CD4-positive, alpha-beta T cell treated with Interleukin-4 for 4 hours (primary cell): Measurements from ENCODE around the gene STK35.
A peak's percentile ranks its signal among the peaks of the same experiment; 100 is the strongest.
"Not testable (repeated sequence)": the region's sequence is repeated elsewhere in the genome, so short reads cannot be mapped to it uniquely, and the experiment has no call there.

Experiments used
- DNase-seq: peaks from one replicate; pipeline ENCODE4 v3.0.0-alpha.2; 2020

STK35 gene

GRCh38 chr20:2163757-2164156 is 62.1 kb downstream of the STK35 start:
- DNase-seq, result no peak

GRCh38 chr20:2164421-2164820 is 62.8 kb downstream of the STK35 start:
- DNase-seq, result no peak

GRCh38 chr20:2164966-2165365 is 63.3 kb downstream of the STK35 start:
- no peak for DNase-seq

GRCh38 chr20:2165871-2166270 is 64.2 kb downstream of the STK35 start:
- DNase-seq, result no peak

GRCh38 chr20:2167112-2167511 is 65.5 kb downstream of the STK35 start:
- no peak for DNase-seq

- no peak for DNase-seq
These were observed 67.3 kb downstream of the STK35 start for GRCh38 chr20:2168946-2169345.

DNA sequence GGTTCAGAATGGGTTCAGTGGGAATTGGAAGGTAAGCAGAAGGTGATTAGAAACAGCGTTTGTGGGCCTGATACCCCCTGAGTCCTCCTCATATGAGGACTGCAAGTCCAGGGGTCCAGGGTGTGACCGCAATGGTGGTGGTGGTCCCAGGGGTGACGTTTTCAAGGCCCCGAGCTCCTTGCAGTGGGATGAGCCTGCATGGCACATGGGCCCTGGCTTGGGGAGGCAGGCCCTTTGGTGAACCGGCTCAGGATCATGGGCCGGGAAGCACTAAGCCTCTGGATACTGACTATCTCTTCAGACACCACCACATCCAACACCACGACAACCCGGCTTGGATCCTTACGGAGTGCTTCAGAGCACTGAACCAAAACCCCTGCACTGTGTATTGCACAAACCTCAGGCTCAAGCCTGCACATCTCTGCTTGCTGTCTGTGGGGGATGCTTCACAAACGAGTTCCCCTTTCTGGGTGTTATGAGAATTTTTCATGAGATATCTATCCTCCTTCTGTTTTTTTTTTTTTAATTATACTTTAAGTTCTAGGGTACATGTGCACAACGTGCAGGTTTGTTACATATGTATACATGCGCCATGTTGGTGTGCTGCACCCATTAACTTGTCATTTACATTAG is 67.9 kb downstream of the STK35 start:
- no peak for DNase-seq

GRCh38 chr20:2170404-2170803 is 68.8 kb downstream of the STK35 start:
- DNase-seq, result no peak

- DNase-seq, result no peak
These were observed 69.7 kb downstream of the STK35 start for GRCh38 chr20:2171266-2171790.

GRCh38 chr20:2171840-2172239 is 70.2 kb downstream of the STK35 start:
- DNase-seq, result not testable (repeated sequence)

DNA sequence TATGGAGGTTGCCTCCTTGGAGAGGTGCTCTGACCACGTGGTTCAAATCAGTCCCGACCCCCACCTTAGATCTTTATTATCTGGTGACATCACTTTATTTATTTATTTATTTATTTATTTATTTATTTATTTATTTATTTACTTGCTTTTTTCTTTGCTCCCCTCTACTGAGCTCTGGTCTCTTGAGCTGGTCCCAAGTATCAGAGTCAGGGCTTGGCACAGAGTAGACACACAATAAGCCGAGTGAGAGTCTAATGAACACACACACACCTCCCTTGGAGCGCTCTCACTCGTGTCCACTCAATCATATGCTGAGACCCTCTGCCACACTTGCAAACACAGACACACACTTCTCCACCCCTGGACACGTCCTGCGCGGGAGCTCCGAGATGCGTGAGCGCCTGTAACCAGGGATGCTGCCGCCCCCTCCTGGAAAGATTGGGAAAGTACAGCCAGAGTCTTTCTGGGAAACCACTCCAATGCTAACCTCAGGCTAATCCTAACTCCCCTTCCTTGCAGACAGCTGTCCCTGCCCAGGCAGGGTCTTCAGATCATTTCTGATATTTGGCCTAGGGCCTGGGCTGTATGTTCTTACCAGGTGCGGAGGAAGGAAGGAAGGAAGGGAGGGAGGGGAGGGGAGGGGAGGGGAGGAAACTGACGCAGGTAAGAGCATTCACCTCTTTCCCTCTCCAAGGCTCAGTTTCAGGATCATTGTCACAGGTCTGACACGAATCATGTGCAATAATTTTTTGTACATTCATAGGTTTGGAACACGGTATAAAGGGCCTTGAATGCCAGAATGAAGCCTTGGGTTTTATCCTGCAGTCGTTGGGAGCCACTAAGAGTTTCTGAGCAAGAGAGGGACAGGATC is 70.9 kb downstream of the STK35 start:
- peak; percentile 63 for DNase-seq

DNA sequence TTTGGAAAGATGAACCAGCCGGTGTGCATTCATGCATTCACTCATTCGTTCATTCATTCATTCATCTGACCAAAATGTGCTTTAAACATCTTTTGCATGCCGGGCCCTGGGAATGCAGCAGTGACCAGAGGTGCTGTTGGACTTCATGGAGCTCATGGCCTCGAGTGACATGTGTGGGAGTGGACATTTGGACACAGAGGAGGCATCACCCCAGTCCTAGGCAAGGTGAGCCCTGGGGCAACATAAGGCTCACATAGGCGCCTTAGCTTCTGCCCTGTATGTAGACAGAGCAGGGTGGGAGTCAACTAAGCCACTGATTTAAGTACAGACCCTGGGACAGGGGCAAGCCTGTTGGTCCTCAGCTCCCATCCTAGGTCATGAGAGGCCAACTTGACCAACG is 71.6 kb downstream of the STK35 start:
- no peak for DNase-seq

DNA sequence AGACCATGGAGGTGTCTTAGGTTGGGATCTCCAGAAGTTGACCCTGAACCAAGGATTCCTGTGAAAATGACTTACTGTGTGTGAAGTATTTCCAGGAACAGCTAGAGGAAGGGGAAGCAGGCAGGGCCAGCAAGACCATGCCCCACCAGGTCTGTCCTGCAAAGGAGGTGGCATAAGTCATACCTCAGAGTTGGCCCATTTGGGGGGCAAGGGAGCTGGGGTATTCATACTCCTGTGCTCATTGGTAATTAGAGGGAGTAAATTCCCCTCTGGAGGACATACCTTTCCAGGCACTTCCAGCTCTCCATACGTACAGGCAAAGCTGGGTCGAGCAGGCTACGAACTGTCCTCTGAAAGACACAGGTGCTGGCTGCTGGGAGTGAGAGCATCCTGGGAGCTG is 72.4 kb downstream of the STK35 start:
- DNase-seq, result no peak

- no peak for DNase-seq
These were observed 75.3 kb downstream of the STK35 start for GRCh38 chr20:2176946-2177345.

DNA sequence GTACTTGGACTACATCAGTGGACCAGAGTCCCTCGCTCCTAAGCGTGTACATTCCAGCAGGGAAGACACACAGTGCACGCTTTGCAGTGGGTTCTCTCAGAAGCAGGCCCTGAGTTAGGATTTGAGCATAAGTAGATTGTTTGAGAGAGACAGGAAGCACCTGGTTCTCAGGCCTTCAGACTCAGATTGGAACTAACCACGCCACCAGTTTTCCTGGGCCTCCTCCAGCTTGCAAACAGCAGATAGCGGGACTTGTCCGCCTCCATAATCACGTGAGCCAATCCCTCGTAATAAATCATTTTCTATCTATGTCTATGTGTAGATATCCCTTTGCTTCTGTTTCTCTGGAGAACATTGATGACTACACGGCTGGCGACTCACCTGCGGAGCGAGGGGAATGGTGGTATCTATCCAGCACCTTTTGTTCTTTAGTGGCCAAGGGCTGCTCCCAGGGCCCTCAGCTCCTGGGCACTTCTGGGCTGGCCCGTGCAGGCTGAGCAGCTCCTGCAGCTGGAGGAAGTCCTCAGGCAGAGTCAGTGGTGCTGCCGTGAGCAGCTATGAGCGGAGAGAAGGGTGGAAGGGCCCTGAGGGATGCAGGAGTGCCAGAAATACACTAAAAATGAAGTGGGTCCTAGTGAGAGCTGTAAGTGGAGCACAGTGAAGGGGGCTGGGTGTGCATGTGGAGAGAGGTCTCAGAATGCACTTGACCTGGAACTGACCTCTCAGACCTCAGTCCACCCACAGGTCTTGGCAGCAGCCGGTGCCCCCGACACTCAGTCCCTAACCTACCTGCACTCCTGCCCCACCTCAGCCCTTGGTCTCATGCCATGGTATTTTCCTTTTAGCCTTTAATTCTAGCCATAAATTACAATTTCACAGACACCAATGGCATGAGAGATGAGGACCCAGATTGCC is 76.9 kb downstream of the STK35 start:
- DNase-seq, result no peak

GRCh38 chr20:2179233-2179580 is 77.6 kb downstream of the STK35 start:
- DNase-seq, result no peak

- no peak for DNase-seq
These were observed 78.3 kb downstream of the STK35 start for GRCh38 chr20:2179949-2180348.

- no peak for DNase-seq
These were observed 81.8 kb downstream of the STK35 start for GRCh38 chr20:2183381-2183780.

DNA sequence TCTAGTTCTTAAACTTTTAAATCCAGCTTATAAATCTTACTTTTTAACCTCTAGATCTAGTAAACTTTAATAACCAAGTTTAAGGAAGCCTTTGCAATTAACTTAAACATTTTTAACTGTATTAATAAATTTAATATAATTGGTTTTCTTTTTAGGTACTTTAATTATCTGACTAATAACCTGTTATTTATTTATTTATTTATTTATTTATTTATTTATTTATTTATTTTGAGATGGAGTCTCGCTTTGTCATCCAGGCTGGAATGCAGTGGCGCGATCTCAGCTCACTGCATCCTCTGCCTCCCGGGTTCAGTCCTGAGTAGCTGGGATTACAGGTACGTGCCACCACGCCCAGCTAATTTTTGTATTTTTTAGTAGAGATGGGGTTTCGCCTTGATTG is 83.3 kb downstream of the STK35 start:
- not testable (repeated sequence) for DNase-seq

GRCh38 chr20:2195614-2196013 is 94.0 kb downstream of the STK35 start:
- DNase-seq, result no peak

DNA sequence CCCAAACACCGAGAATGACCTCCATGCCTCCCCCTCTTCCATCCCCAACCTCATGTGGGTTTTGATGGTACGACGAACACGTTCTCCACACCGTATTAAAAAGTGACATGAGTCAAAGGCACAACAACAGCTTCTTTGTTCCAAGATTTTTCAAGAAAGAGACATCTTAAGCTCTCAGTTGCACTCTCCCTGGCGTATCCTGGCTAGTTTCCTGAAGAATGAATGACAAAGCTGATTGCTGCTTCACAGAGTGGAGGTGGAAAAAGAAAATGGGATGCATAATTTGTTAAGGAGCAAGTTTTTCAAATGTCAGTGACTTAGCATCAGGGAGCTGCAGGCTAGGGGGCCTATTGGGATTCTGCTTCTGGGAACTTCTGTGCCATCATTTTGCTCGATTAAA is 95.5 kb downstream of the STK35 start:
- DNase-seq, result no peak
